HG03442 (cell line): ENCODE results near the gene RSPO3.
A peak's percentile ranks its signal among the peaks of the same experiment; 100 is the strongest.
"Not testable (repeated sequence)": the region's sequence is repeated elsewhere in the genome, so short reads cannot be mapped to it uniquely, and the experiment has no call there.

Source experiments
- ATAC-seq: cut with Tn5 transposase; IDR thresholded peaks from one replicate; pipeline ENCODE4 v1.9.1; 2021; ENCODE audit warnings: mild to moderate bottlenecking, moderate library complexity; ENCODE audit not compliant: unreplicated experiment

The RSPO3 gene, protein sequence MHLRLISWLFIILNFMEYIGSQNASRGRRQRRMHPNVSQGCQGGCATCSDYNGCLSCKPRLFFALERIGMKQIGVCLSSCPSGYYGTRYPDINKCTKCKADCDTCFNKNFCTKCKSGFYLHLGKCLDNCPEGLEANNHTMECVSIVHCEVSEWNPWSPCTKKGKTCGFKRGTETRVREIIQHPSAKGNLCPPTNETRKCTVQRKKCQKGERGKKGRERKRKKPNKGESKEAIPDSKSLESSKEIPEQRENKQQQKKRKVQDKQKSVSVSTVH

DNA sequence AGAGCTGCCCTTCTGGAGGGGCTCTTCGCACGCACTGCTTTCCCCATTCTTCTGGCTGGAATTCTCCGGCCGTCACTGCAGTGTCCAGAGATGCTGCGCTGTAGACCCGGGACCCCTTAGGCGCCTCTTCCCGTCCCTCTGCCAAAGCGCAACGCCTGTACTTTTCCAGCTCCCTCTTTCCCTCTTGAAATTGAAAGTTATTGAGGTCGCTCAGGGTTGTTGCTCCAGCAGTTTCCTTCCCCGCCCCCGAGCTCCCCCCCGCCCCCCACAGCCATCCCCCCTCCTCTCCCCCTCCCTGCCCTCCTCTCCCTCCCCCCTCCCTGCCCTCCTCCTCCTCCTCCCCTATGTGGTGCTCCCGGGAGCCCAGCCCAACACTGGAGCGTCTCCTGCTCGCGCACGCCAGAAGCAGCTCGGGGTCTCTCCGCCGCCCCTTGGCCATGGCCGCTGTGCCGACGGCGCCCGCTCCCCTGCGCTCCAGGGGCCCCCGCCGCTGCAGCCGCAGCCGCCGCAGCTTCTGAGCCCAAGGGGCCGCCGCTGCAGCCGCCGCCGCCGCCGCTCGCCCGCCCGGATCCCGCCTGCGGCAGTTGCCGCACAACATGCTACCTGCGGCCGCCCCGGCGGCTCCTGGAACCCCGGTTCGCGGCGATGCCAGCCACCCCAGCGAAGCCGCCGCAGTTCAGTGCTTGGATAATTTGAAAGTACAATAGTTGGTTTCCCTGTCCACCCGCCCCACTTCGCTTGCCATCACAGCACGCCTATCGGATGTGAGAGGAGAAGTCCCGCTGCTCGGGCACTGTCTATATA lies at the start of gene RSPO3:
Gene RSPO3 (plus strand): TSS at position 374 of the 804 bp plus-strand sequence. CDS start 522 bp downstream, outside the sequence.
- ATAC-seq: no peak

DNA sequence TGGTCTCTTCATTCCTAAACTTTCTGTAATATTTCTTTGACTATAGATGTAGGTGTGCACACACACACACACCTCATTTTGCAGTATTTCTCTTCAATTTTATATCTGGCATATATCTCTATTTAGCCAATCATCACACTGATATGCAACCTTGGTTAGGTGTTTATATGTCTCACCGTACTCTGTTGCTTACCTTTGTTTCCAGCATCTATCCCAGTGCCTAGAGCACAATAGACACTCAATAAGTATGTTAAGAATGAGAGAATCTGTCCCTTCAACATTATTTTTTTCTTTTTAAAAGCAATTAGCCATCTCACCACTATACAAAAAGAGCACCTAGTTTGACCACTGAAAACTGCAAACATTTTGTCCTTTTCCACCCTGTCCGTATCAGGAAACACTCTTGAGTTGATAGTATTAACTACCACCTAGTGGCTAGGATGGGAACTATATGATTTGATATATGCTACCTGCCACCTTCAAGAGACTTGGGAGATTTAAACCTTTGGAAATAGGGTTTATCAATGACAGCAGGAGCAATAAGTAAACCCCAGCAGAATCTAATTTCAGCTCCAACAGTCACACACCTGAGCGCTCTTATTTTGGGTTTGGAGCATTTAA lies 48.7 kb upstream of the RSPO3 start:
- peak; percentile 67 for ATAC-seq

DNA sequence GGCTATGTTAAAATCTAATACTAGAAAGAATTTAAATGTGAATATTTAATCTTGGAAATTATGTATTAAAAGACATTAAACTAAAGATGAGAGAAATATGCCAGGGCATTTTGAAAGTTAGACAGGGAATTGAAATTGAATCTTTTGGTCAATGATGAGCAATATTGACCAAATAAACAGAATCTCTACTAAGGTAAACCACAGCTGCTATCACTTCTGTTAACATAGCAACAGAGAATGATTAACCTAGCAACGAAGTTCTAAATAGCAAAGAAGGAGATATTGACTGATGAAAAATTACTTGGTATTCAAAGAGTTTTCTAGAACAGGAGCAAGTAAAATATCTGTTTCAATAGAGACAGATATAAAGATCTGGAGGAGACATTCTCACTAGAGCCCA lies 45.2 kb upstream of the RSPO3 start:
- ATAC-seq: peak; percentile 52

DNA sequence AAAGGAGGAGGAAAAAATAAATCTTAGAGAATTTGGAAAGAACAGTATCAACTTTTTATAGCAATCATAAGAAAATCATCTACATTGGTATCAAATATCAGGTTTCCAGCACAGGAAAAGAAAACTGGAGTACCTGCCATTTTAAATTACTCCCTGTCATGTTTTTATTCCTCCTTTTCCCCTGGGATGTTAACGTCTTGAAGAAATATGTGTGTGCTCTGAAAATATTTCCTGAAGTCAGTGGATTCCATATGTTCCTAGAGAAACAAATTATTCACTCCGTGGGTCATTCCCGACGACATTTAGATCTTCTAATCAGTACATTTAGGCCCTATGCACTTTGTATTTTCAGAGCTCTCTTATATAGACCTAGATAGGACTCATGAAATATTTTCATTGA lies 42.0 kb upstream of the RSPO3 start:
- no peak for ATAC-seq

DNA sequence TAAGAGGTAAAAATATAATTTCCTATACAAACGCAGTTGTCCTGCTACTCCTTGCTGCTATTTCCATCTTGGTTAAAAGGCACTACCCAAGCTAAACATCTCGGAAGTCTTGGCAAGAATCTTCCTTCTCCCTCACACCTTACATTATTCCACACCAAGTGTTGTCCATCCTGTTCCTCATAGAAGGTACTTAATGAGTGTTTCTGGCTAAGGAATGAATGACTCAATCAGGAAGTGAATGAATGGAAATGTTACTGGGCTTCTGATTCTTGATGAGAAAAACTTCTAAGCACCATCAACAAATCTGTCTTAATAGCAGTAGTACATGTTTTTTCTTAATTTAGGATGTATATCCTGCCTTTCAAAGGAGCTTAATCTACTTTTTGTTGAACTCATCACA lies 40.6 kb upstream of the RSPO3 start:
- no peak for ATAC-seq

DNA sequence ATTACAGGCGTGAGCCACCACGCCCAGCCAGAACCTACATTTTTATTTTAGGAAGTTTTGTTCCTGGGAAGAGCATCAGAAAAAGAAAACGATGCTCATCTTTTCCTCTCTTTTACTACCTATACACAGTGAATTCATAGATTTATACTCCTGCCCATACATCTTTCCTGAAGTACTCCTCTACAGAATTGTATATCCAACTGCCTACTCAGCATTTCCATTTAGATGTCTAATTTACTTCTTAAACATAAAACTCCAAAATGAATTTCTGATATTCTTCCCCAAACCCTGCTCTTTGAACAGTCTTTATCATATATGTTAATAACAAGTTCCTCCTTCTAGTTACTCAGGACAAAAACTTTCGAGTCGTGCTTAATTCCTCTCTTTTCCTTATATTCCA lies 39.8 kb upstream of the RSPO3 start:
- no peak for ATAC-seq

DNA sequence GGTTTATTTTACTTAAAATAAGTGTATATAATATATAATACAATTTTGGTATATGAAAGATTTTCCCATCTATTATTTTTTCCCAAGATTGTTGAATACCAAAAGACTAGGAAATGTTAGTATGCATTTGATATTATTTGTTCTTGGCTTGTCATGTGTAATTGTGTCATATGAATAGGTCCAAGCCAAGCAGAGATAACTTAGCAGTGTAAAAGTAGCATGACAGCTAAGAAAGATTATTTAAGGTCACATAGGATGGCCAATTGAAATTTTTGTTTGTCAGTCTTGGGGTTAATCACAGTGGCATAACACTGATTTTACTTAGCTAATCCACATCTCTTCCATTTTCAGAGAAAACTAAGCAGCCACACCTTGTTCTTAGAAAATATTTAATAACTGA lies 38.8 kb upstream of the RSPO3 start:
- ATAC-seq: no peak

DNA sequence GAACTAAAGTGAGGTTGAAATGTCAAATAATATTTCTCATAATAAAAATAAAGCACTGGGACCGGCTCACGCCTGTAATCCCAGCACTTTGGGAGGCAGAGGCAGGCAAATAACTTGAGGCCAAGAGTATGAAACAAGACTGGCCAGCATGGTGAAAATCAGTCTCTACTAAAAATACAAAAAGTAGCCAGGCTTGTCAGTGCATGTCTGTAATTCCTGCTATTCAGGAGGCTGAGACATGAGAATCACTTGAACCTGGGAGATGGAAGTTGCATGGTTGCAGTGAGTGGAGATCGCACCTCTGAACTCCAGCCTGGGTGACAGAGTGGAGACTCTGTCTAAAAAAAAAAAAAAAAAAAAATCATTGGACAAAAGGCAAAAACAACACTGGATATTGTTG lies 38.4 kb upstream of the RSPO3 start:
- ATAC-seq: no peak

DNA sequence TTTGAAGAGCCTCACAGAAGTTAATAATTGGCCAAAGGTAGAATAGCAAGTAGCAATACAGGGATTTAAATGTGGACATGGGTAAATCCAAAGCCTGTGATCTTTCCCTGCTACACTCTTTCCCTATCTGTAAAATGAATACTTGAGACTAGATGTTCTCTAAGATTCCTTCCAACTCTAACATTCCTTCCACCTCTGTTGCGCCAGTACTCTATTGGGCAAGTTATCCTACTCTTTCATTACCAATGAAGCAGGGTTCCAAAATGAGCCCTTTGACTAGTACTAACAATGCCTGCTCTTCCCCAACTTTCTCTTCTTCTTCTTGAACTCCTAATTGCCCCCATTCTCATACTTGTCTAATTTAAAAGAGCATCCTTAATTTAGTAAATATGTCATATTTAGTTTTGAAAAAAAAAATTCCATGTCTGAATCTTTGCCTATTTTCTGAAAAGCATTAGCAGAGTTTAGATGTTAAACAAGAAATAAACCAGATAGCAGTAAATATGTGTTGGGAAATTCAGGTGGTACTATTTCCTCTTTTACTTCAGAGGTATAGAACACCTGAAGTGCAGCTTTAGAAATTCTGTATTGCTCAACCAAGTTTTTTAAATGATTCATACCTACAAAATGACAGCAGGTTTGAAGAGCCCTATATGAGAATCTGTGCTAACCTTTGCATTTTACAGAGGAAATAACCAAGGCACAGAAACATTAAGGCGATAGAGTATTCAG lies 35.1 kb upstream of the RSPO3 start:
- ATAC-seq: no peak

DNA sequence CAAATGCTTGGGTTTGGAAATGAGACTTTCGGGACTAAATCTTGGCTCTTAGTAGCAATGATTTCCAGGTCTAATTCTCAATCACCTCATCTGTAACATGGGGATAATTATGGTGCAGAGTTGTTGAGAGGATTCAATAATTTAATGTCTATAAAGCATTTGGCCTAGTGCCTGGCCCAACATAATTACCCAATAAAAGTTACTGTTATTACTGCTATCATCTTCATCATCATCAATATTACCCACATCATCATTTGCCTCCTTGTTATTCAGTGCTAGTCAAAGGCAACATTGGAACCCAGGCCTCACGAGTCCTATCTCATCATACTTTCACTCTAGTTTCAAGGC lies 34.5 kb upstream of the RSPO3 start:
- no peak for ATAC-seq

DNA sequence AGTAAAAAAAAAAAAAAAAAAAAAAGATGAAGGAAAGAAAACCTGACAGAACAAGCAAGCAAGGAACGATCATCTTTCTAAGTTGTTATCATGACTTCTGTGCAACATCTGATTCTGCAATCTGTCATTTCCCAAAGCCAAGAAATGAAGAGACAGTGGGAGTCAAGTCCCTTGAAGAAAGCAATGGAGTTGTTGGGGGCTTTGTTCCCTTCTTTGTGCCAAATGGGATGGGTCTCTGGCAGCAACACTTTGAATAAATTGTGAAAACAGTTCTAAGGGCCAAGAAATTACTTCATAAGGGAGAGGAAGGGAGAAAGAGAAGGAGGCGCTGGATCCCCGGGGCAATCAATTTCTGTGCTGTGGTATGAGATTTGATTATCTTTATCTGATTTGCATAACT lies 33.3 kb upstream of the RSPO3 start:
- no peak for ATAC-seq

DNA sequence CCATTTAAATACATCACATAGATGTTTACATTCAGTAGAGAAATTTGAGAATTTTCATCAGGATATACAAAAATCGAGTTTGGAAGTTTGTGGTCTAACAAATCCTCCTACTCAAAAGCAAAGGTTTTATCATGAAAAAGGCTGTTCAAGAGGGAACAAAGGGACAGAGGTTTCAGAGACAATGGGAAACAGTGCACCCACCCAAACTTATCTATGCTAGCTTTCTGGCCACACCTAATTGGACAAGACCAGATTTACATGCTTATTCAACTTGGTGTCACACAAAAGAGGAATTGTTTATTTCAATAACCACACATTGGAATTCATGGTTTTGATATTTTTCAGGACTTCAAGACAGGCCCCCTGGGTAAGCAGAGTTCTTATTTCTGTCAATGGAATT lies 28.4 kb upstream of the RSPO3 start:
- ATAC-seq: no peak

DNA sequence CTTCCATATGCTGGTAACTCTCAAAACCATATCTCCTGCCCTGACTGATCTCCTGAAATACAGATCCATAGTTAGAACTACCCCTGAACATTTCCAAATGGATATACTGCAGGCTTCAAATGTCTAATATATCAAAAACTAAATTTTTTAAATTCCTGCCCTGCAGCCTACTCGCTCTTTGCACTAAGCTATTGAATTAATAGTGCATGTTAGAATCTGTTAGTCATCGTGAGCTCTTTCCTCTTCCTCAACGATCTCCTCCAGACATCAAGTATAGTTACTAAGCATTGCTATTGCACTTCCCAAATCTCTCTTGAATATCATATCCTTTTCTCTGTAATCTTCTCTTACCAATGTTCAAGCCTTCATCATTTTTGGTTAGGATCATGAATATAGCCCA lies 26.0 kb upstream of the RSPO3 start:
- no peak for ATAC-seq

DNA sequence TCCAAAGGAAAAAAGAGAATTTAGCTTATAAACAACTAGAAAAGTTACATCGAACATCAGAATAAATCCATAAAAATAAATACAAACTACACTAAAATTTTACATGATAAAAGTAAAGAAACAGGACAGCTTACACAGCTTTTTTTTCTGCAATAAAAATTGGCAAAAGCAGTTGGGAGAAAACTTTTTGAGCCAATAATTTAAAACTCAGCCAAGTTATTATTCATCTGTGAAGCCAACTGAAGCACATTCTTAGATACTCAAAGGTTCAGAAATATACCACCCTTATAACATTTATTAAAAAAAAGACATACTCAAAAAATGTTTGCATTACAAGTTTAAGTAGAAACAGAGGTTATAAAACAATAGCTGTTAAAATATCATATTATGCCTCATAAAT lies 23.7 kb upstream of the RSPO3 start:
- ATAC-seq: no peak

DNA sequence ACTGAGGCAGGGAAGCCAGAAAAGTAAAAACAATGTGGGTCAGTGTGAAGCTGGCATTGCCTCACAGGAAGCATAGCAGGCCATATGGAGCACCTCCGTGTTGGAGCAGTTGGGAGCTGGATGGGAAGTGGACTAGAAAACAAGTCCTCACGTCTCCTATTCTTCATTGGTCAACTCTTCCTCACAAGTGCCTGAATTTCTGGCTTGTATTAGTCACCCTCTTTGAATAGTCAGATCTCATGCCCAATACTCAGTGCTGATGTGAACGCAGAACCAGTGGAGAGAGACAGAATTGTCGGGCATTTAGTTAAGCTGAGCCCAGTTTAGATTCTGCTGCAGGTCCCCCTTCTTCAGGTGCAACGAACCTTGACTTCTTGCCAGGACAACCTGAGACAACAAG lies 22.3 kb upstream of the RSPO3 start:
- no peak for ATAC-seq

DNA sequence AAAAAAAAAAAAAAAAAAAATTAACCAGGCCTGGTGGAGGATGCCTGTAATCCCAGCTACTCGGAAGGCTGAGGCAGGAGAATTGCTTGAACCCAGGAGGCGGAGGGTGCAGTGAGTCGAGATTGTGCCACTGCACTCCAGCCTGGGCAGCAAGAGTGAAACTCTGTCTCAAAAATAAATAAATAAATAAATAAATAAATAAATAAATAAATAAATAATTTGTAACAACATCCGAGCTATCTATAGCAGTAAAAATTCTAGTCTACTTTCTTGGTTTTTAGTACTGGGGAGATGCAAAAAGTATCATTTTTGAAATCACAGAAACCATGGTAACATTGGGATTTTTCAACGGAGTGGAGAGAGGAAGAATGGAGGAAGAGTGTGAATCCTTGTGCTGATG lies 21.0 kb upstream of the RSPO3 start:
- ATAC-seq: not testable (repeated sequence)

DNA sequence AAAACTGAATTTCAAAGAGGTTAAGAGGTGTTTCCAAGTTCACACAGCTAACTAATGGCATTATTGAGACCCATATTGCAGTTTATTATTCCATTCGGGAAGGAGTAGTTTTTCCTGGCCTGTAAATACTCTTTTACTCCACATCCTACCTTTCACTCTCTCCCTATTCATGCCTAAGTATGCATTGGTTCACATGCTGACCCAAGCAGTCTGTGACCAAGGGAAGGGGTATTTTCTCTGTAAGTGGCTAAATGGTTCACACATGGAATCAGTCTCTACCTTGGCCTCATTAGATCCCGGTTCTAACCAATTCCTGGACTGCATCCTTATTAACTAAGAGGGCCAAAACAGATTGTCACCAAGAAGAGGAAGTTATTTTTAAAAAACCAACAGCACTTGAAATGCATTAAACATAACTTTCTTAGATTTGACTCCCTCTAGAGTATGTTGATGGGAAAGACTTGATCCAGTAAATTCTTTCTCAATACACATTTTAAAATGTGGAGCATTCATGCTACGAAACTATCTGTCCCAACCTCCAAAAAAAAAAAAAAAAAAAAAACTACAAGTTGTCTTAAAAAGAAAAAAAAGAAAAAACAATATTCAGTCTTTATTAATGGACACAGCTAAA lies 17.8 kb upstream of the RSPO3 start:
- no peak for ATAC-seq

DNA sequence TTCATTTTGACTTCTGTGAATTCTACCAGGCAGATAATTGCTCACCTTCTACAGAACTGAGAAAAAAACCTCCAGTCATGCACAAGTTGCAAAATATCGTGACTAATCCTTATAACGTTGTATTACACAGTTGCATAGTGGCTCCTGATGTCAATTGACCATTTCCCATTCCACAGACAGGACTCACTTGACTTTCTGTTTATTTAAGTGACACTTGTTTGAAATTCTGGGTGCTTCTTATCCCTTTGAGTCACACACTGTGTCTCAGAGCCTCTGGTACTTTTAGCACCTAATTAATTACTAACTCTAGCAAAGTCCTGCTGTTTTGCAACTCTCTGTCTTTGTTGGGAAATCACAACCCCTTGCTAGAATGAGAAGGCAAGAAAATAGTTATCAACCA lies 16.2 kb upstream of the RSPO3 start:
- no peak for ATAC-seq

DNA sequence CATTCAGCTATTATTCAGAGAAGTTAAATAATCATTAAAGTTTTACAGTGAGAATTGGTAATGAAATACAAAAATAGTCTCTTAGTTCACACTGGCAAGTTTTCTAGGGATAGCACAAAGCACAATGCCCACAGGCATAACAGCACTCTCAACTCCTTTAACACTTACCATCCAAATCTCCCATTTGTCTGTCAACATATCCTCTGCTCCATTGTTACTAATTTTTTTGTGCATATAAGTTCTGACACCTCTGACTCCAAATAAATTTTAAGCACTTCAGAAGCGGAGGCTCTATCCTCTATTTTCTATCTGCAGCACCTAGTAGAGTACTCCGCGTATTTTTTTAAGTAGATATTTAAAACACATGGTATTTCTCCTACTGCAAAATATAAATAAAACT lies 15.6 kb upstream of the RSPO3 start:
- ATAC-seq: no peak

DNA sequence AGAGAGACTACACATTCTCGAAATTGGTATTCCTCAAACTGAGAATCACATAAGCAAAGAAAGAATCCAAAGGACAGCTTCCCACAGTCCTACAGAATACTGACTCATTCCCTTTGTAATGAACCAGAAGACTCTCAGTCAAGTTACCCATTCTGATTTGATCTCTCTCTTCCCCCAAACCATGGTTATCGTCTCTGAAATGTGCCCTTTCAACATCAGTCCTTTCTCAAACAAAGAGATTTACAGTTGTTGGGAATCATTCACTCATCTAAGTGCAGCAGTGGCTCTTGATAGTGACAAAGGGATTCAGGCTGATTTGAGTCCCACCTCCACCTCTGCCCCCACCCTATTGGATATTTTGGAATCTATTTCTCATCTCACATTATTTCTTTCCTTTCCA lies 15.0 kb upstream of the RSPO3 start:
- no peak for ATAC-seq

DNA sequence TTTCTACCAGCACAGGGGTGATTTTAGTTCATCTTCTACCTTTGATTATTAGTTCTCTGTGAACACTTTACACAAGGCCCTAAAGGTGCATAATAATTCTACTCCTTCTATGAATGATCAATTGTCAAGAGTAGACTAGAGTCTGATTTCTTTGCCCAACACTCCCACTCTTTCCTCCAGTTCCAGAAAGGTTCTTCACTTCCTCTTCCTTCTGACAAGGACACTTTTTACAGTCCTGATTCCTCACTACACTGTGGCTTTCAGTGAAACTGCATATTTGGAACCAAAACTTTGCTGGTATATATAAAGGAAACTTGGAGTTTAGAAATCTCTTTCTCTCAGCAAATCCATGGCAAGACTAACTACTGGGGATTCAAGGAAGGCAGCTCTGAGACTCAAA lies 10.6 kb upstream of the RSPO3 start:
- ATAC-seq: no peak
